OCI-LY7 (cell line): ENCODE data around the gene HSD11B1. TPM values are rescaled to one million over a fixed set of nuclear protein-coding genes. Genes with fewer than 3 reads are reported as not detected.

Experiments used
- BruUV-seq: library from RNA; stranded (reverse); fragments of 400-500 nt; replicated peaks from 2 replicates; lab custom pipeline; 2021; lab: Mats Ljungman, UMichigan
- CTCF ChIA-PET: fragments of 300-600 bp; sonication (Branson Sonifier 250); formaldehyde crosslinking; loops from one replicate; lab custom pipeline; 2022; ENCODE audit warnings: antibody characterized with exemption; ENCODE audit not compliant: unreplicated experiment; lab: Charles Lee
- POLR2A ChIA-PET: fragments of 300-600 bp; sonication (Branson Sonifier 250); formaldehyde crosslinking; loops from one replicate; lab custom pipeline; 2022; ENCODE audit warnings: antibody characterized with exemption; lab: Charles Lee
- DNase-seq: peaks from one replicate; pipeline ENCODE4 v3.0.0-alpha.2; 2015; ENCODE audit warnings: low spot score
- H2AFZ ChIP-seq: fragments of 200-600 bp; sonication (generic), shearing (Covaris generic); 2 replicates; pipeline ENCODE4 v1.6.1; 2014; ENCODE audit warnings: mild to moderate bottlenecking, antibody characterized with exemption, low read length, moderate library complexity
- H3K27ac ChIP-seq: fragments of 200-600 bp; sonication (generic); 2 replicates; pipeline ENCODE4 v1.5.1; 2014; ENCODE audit warnings: mixed run types, low read depth, mild to moderate bottlenecking, moderate library complexity, low read length, inconsistent platforms; ENCODE audit not compliant: poor library complexity, severe bottlenecking
- H3K36me3 ChIP-seq: fragments of 200-600 bp; sonication (generic); 2 replicates; pipeline ENCODE4 v1.6.1; 2014; ENCODE audit warnings: mild to moderate bottlenecking, antibody characterized with exemption, low read length, moderate library complexity, mixed read lengths; ENCODE audit not compliant: insufficient read depth
- H3K4me1 ChIP-seq: fragments of 200-600 bp; sonication (generic); 2 replicates; pipeline ENCODE4 v1.5.1; 2014; ENCODE audit warnings: mild to moderate bottlenecking, low read length; ENCODE audit not compliant: insufficient read depth, poor library complexity, severe bottlenecking
- H3K4me2 ChIP-seq: fragments of 200-600 bp; sonication (generic); 2 replicates; pipeline ENCODE4 v1.6.1; 2014; ENCODE audit warnings: mild to moderate bottlenecking, low read length
- H3K4me3 ChIP-seq: fragments of 200-600 bp; sonication (generic); 2 replicates; pipeline ENCODE4 v1.5.1; 2014; ENCODE audit warnings: mild to moderate bottlenecking, low read depth, low read length; ENCODE audit not compliant: poor library complexity, severe bottlenecking
- H3K79me2 ChIP-seq: fragments of 200-600 bp; sonication (generic); 2 replicates; pipeline ENCODE4 v1.6.1; 2016; ENCODE audit warnings: low read depth, mild to moderate bottlenecking, low read length, moderate library complexity, mixed read lengths; ENCODE audit not compliant: insufficient read depth
- H3K9me2 ChIP-seq: fragments of 200-600 bp; sonication (generic); 2 replicates; pipeline ENCODE4 v1.6.1; 2016; ENCODE audit warnings: mild to moderate bottlenecking, low read length, mixed read lengths; ENCODE audit not compliant: insufficient read depth
- H3K9me3 ChIP-seq: fragments of 200-600 bp; sonication (generic); 2 replicates; pipeline ENCODE4 v1.6.1; 2014; ENCODE audit warnings: mild to moderate bottlenecking, mixed run types, low read length, mixed read lengths
- H4K20me1 ChIP-seq: fragments of 200-600 bp; sonication (generic); 2 replicates; pipeline ENCODE4 v1.6.1; 2014; ENCODE audit warnings: mild to moderate bottlenecking, antibody characterized with exemption, low read length, moderate library complexity, mixed read lengths; ENCODE audit not compliant: insufficient read depth
- CTCF ChIP-seq: fragments of 200-600 bp; sonication (generic); conservative IDR thresholded peaks from 2 replicates; pipeline ENCODE4 v1.5.1; 2014; ENCODE audit warnings: mild to moderate bottlenecking, antibody characterized with exemption, low read length, moderate library complexity, mixed read lengths
- EZH2phosphoT487 ChIP-seq: fragments of 200-600 bp; sonication (generic); IDR thresholded peaks from 2 replicates; pipeline ENCODE4 v1.6.1; 2018; ENCODE audit warnings: low read depth, borderline replicate concordance, mild to moderate bottlenecking, mixed run types, antibody characterized with exemption, low read length, moderate library complexity, mixed read lengths
- intact Hi-C: fragments of 100-400 bp; cut with micrococcal nuclease; formaldehyde crosslinking; loops from one replicate; pipeline ENCODE4 v1.10.0; 2022; ENCODE audit not compliant: unreplicated experiment
- total RNA-seq, 2 experiments: library from RNA; depleted of rRNA in 1 of 2; stranded (reverse); fragments of >200 nt in 1 of 2; shearing (Covaris generic) in 1 of 2; gene quantifications; 2 replicates each; pipeline ENCODE4 v1.2.3, GENCODE V29; 2014 to 2022

HSD11B1 gene
- total RNA-seq, 2 experiments from 2014 or later = not detected

GRCh38 chr1:209732725-209733124 is 28.1 kb downstream of the HSD11B1 start:
- H3K36me3 ChIP-seq = no peaks in the 10 kb centered on the region
- H4K20me1 ChIP-seq = no peaks in the 10 kb centered on the region
- no peak overlapping the region for H3K27ac ChIP-seq
- BruUV-seq = no TSS peak
- CTCF ChIA-PET = no interaction called here
- H3K4me2 ChIP-seq = no peak overlapping the region
- POLR2A ChIA-PET = interaction anchor here (0.6 kb wide), 1 partner anchor 16 kb away, joined by 3 read pairs; no protein-coding TSS in a partner anchor
- no peak for TF ChIP-seq CTCF
- TF ChIP-seq EZH2phosphoT487 = no peak
- no peak for DNase-seq
- H3K79me2 ChIP-seq = no peaks in the 10 kb centered on the region
- no peak overlapping the region for H3K4me3 ChIP-seq
- intact Hi-C loops = no loop called here
- no peak overlapping the region for H2AFZ ChIP-seq
- no peaks in the 10 kb centered on the region for H3K9me3 ChIP-seq
- no peaks in the 10 kb centered on the region for H3K9me2 ChIP-seq
- H3K4me1 ChIP-seq = no peaks in the 10 kb centered on the region

- no peak overlapping the region for H3K4me3 ChIP-seq
- no peaks in the 10 kb centered on the region for H4K20me1 ChIP-seq
- no peak overlapping the region for H3K4me2 ChIP-seq
- BruUV-seq = no TSS peak
- no peak overlapping the region for H2AFZ ChIP-seq
- no peak overlapping the region for H3K27ac ChIP-seq
- H3K9me2 ChIP-seq = no peaks in the 10 kb centered on the region
- H3K79me2 ChIP-seq = no peaks in the 10 kb centered on the region
- intact Hi-C loops = no loop called here
- TF ChIP-seq CTCF = no peak
- no peak for TF ChIP-seq EZH2phosphoT487
- no peaks in the 10 kb centered on the region for H3K4me1 ChIP-seq
- POLR2A ChIA-PET = interaction anchor here (0.6 to 1.9 kb wide), 3 partner anchors 11 to 180 kb away, joined by 4 to 5 read pairs (median 4); no protein-coding TSS in a partner anchor
- DNase-seq = no peak
- no peaks in the 10 kb centered on the region for H3K36me3 ChIP-seq
- CTCF ChIA-PET = no interaction called here
- H3K9me3 ChIP-seq = no peaks in the 10 kb centered on the region
These were observed 29.0 kb downstream of the HSD11B1 start for GRCh38 chr1:209733409-209734192.

DNA sequence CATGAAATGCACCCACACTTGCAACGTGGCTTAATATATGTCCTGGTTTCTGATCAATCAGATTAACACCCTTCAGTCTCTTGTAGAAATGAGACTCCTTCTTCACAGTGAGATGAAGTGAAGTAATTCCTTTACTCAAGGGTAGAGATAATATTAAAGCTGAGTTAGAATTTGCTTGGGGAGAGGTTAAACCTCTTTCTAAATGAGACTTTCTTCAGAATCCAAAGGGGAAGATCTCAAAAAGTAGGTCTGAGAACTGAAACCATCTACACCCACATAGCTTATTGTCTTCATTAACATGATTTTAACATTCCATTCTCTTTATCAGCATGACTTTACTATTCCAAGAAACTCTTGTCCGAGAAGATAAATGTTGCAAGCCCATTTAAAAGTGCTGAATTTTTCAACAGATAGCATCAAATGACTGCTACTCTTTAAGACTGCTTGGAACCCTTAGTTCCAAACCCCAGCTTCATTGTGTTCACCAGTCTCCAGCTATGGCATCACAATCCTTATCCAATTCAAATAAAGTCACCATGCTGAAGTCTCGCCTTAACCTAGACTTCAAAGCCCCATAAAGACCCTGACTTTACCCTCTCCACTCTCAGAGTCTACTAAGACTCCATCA is 32.0 kb downstream of the HSD11B1 start:
- BruUV-seq = no TSS peak
- no peak for DNase-seq
- Histone ChIP-seq H3K9me3 (no peaks in the 10 kb centered on the region), H4K20me1 (no peaks in the 10 kb centered on the region), H3K79me2 (no peaks in the 10 kb centered on the region), H3K9me2 (no peaks in the 10 kb centered on the region), H3K4me1 (no peaks in the 10 kb centered on the region), H3K4me2 (no peak overlapping the region), H2AFZ (no peak overlapping the region), H3K4me3 (no peak overlapping the region), H3K36me3 (no peaks in the 10 kb centered on the region), H3K27ac (no peak overlapping the region)
- TF ChIP-seq CTCF = no peak
- no peak for TF ChIP-seq EZH2phosphoT487
- ChIA-PET CTCF (interaction anchor here (1.5 kb wide), 1 partner anchor 13 kb away, joined by 4 read pairs; no protein-coding TSS in a partner anchor), POLR2A (no interaction called here)
- intact Hi-C loops = no loop called here
